Adrenal gland (tissue), 12 donors: ENCODE results near the gene KIF6. TPM values are rescaled to one million over a fixed set of nuclear protein-coding genes. Genes with fewer than 3 reads are reported as not detected.

Experiments
- DNase-seq, 7 donors: peaks; one replicate each; pipeline ENCODE4 v3.0.0-alpha.2; 2019 to 2020
- H3K27ac ChIP-seq, 5 donors: fragments of 200-600 bp; sonication (generic) in 4 of 5; 1 replicate in 3 of 5; 2 replicates in 2 of 5; pipeline versions ENCODE4 v1.5.1 to v1.8.0; 2016 to 2020; ENCODE audit warnings: mild to moderate bottlenecking in 1 of 5
- H3K27me3 ChIP-seq: fragments of 200-600 bp; 2 replicates; pipeline ENCODE4 v1.8.0; 2021
- H3K36me3 ChIP-seq, 2 donors: fragments of 200-600 bp; replicated peaks in 1 of 2; 1 replicate in 1 of 2; 2 replicates in 1 of 2; pipeline versions ENCODE4 v1.5.1 to v1.8.0; 2018 to 2022
- H3K4me1 ChIP-seq, 2 donors: fragments of 200-600 bp; replicated peaks in 1 of 2; 1 replicate in 1 of 2; 2 replicates in 1 of 2; pipeline versions ENCODE4 v1.5.1 to v1.8.0; 2018 to 2021
- H3K4me3 ChIP-seq, 4 donors: fragments of 200-600 bp; sonication (generic) in 3 of 4; one replicate each; pipeline ENCODE4 v1.5.1; 2016 to 2018
- H3K9me3 ChIP-seq, 3 donors: fragments of 200-600 bp; sonication (generic) in 1 of 3; replicated peaks in 1 of 3; 1 replicate in 2 of 3; 2 replicates in 1 of 3; pipeline versions ENCODE4 v1.5.1 to v1.8.0; 2016 to 2021
- CTCF ChIP-seq, 6 experiments: fragments of 450-650 bp in 4 of 6; fragments of 200-600 bp in 2 of 6; sonication (generic) in 1 of 6; IDR thresholded peaks; 1 replicate in 5 of 6; 2 replicates in 1 of 6; pipeline versions ENCODE4 v1.5.1 to v1.8.0; 2016 to 2021; ENCODE audit warnings: antibody characterized with exemption in 6 of 6, mild to moderate bottlenecking in 2 of 6, moderate library complexity in 1 of 6
- POLR2A ChIP-seq, 2 donors: fragments of 450-650 bp; IDR thresholded peaks; one replicate each; pipeline ENCODE4 v1.6.1; 2017; ENCODE audit warnings: antibody characterized with exemption in 2 of 2, mild to moderate bottlenecking in 2 of 2, moderate library complexity in 1 of 2
- WGBS, 4 donors: extraction: QIAGEN DNeasy Blood & Tissue Kit in 2 of 4; methylation state at CpG; one replicate each; pipeline versions ENCODE4 v1.1.5 to v1.1.7; 2013 to 2017; 5-methylcytosine and 5-hydroxymethylcytosine counted together
- intact Hi-C, 2 donors: fragments of 100-400 bp; cut with DNase I; formaldehyde crosslinking; loops; one replicate each; pipeline versions ENCODE4 v1.14.1 to v1.15.0; 2022 to 2023
- polyA plus RNA-seq, 3 donors: library from polyadenylated mRNA; stranded (reverse); fragments of 200-250 nt in 2 of 3; fragments of 350-450 nt in 1 of 3; fragmentation: Illumina TruSeq in 1 of 3; extraction: RNeasy Lipid Tissue Mini Kit (QIAGEN cat#74804) in 1 of 3; gene quantifications; one replicate each; pipeline ENCODE4 v1.2.3, GENCODE V29; 2013 to 2014
- total RNA-seq, 9 donors: library from RNA; depleted of rRNA in 4 of 9; stranded (reverse); fragments of >200 nt in 4 of 9; fragments of 120-200 nt in 1 of 9; fragmentation: NEBNext Ultra II Directional in 1 of 9; extraction: Animal tissue kit (Norgen Biotek cat#: 25700) in 1 of 9; gene quantifications; one replicate each; pipeline versions ENCODE4 v1.1.0 to v1.2.4, GENCODE V29; 2013 to 2023
- donor health status: healthy with polysubstance abuse.
- donor health status: Bipolar disorder and iron deficiency.
- donor health status: DM: yes; HTN: yes; CAD: no.
- donor health status: DM: no; HTN: no; CAD: no.
- donor health status: DM: no; HTN: no; CAD: no.
- donor health status: DM: yes; HTN: yes; CAD: no.

The KIF6 gene
- total and polyA plus RNA-seq, 12 donors, result 0.52 to 4.2 (median 0.73) TPM

DNA sequence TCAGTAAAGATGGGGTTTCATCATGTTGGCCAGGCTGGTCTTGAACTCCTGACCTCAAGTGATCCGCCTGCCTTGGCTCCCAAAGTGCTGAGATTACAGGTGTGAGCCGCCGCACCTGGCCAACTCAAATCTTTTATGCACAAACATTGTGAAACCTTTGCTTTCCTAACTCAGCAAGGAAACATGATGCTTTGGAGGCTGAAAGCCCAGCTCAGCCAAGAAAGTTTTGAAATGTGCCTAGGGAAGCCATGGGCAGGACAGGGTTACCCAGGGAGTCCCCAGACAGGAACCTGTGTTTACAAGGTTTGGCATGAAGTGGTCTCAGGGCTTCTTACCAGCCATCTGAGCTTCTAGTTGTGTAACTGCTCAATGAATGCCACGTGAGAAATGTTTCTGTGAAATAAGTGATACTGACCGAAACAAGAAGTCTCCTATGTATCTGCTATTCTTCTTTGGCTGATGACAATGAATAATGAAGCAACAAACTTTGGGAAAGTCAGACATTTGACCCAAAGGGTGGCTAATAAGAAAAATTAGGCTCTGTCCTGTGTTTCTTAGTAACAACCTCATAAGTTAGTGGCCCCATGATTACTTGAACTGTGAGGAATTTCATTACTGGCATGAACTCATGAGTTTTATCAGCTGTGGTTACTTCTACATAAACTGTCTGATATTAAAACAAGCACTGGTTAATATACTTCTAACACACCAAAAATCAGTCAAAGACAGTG lies 163.5 kb downstream of the KIF6 start:
- TF ChIP-seq CTCF (IDR thresholded peaks at IDR 0.05) (no peak), POLR2A (IDR thresholded peaks at IDR 0.05) (no peak)
- 81 to 87% (median 82%) methylated on average over 5 of the region's 5 CpGs for WGBS, 4 donors
- no peak overlapping the region for H3K4me3 ChIP-seq
- H3K27me3 ChIP-seq, result no peaks in the 10 kb centered on the region
- no peaks in the 10 kb centered on the region for H3K9me3 ChIP-seq
- intact Hi-C loops, result no loop called here
- H3K27ac ChIP-seq, result no peak overlapping the region
- no peaks in the 10 kb centered on the region for H3K36me3 ChIP-seq
- H3K4me1 ChIP-seq, result no peaks in the 10 kb centered on the region
- DNase-seq, result no peak

GRCh38 chr6:39560915-39561314 lies 164.3 kb downstream of the KIF6 start:
- Histone ChIP-seq H3K27ac (no peak overlapping the region), H3K4me3 (no peak overlapping the region), H3K27me3 (no peaks in the 10 kb centered on the region), H3K9me3 (no peaks in the 10 kb centered on the region), H3K36me3 (no peaks in the 10 kb centered on the region), H3K4me1 (no peaks in the 10 kb centered on the region)
- intact Hi-C loops, result no loop called here
- no peak for TF ChIP-seq CTCF (IDR thresholded peaks at IDR 0.05)
- no peak for TF ChIP-seq POLR2A (IDR thresholded peaks at IDR 0.05)
- no peak for DNase-seq

GRCh38 chr6:39558591-39559190 lies 166.5 kb downstream of the KIF6 start:
- intact Hi-C loops, result no loop called here
- Histone ChIP-seq H3K9me3 (no peaks in the 10 kb centered on the region), H3K36me3 (no peaks in the 10 kb centered on the region), H3K4me3 (no peak overlapping the region), H3K27me3 (no peaks in the 10 kb centered on the region), H3K4me1 (no peaks in the 10 kb centered on the region), H3K27ac (no peak overlapping the region)
- TF ChIP-seq CTCF (IDR thresholded peaks at IDR 0.05) (no peak), POLR2A (IDR thresholded peaks at IDR 0.05) (no peak)
- DNase-seq, result no peak

- no peak for TF ChIP-seq POLR2A (IDR thresholded peaks at IDR 0.05)
- TF ChIP-seq CTCF (IDR thresholded peaks at IDR 0.05), result no peak
- Histone ChIP-seq H3K27me3 (no peaks in the 10 kb centered on the region), H3K9me3 (no peaks in the 10 kb centered on the region), H3K27ac (no peak overlapping the region), H3K36me3 (no peaks in the 10 kb centered on the region), H3K4me1 (no peaks in the 10 kb centered on the region), H3K4me3 (no peak overlapping the region)
- WGBS, 4 donors, result 59 to 84% (median 74%) methylated on average over 1 of the region's 1 CpG
- DNase-seq, result no peak
- intact Hi-C loops, result no loop called here
Measured at GRCh38 chr6:39558079-39558478, 167.1 kb downstream of the KIF6 start.
